GM20431 (cell line): ENCODE data around the gene MTHFD1L.
"Not testable (repeated sequence)": the region's sequence is repeated elsewhere in the genome, so short reads cannot be mapped to it uniquely, and the experiment has no call there.

Experiments used
- in situ Hi-C: fragments of 300-500 bp; cut with MseI, MboI; formaldehyde crosslinking; loops from one replicate; pipeline ENCODE4 v1.15.0; 2020; ENCODE audit warnings: low sequenced_read_pairs; ENCODE audit not compliant: unreplicated experiment

Gene MTHFD1L

DNA sequence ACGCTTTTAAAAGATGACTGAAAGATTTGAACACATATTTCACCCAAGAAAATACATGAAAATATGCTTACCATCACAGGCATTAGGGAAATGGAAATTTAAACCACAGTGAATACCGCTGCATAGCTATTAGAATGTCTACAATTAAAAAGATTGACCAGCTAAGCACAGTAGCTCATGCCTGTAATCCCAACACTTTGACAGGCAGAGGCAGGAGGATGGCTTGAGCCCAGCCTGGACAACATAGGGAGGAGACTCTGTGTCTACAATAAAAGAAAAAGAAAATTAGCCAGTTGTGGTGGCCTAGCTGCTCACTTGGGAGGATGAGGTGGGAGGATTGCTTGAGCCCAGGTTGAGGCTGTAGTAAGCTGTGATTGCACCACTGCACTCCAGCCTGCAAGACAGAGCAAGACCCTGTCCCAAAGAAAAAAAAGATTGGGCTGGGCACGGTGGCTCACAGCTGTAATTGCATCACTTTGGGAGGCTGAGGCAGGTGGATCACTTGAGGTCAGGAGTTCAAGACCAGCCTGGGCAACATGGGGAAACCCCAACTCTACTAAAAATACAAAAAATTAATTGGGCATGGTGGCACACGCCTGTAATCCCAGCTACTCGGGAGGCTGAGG, 210.5 kb downstream of the MTHFD1L start:
- in situ Hi-C loops: no loop called here

DNA sequence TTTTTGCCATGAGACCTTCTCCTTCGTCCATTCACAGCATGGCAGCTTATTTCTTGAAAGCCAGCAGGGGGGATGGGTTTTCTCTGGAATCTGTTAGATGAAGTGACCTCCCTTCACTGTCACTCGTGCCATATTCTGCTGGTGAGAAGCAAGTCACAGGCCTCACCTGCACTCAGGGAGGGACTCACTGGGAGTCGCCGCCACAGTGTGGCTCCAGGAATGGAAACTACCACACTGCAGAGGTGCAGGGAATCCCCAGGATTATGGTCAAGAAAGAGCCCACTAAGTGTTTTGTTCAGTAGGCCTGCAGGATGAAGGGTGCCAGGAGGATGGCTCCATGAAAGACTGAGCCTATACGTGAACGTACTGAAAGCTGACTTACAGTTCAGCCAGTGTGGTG, 213.2 kb downstream of the MTHFD1L start:
- in situ Hi-C loops: no loop called here

DNA sequence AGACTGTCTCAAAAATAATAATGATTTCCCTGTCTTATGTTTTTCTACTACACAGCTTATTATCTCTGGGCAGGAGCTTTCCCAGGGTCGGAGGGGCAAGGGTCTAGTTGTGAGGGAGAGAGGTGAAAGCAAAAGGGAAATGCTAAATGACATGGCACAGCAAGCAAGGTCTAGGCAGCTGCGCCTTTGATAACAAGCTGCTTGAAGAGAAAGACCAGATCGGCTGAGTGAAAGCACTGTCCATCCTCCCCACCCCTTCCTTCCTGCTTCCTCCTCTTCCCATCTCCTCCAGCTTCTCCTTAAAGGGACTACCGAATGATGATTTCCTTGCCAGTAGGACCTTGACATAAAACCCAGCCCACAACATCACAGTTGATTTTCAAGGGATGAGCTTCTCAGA, 216.2 kb downstream of the MTHFD1L start:
- in situ Hi-C loops: no loop called here

DNA sequence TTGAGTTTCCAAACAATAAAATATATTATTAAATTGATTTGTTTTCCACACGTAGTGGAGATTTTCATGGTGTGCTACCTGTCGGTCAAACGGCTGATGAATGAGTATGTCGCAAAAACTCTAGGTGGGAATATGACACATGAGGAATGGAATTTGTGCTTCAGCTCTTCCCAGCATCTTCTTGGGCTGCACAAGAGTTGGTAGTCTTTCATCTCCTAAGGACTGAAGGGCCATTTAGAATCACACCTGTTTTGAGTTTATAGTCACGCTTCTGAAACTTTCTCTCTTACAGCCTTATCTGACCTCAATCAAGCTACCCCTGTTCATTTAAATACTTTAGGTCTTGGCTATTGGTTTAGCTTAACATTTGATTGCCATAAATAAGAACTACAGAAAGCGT, 216.6 kb downstream of the MTHFD1L start:
- in situ Hi-C loops: no loop called here

DNA sequence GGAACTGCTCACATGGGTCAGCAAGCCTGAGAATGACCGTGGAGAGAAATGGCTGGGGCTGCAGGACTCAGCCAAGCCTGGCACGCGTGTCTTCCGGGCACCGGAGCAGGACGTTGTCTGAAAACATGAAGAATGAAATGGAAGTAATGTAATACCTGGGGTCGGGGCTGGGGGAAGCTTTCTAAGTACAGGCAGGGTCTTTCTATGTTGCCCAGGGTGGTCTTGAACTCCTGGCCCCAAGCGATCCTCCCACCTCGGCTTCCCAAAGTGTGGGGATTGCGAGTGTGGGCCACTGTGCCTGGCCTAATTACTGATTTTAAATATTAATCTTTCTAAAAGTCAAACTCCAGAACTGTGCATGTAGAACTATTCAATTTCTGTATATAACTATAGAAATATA, 218.8 kb downstream of the MTHFD1L start:
- in situ Hi-C loops: no loop called here

DNA sequence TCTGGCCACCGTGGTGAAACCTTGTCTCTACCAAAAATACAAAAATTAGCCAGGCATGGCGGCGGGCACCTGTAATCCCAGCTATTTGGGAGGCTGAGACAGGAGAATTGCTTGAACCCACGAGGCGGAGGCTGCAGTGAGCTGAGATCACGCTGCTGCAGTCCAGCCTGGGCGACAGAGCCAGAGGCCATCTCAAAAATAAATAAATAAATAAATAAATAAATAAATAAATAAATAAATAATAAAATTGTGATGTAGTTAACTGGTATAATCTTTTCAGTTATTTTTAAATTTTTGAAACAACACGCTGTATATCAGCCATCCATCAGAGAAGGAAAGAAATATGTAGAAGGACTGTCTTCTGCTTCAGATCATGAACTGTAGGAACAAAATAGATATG, 221.6 kb downstream of the MTHFD1L start:
- in situ Hi-C loops: not testable (repeated sequence)

DNA sequence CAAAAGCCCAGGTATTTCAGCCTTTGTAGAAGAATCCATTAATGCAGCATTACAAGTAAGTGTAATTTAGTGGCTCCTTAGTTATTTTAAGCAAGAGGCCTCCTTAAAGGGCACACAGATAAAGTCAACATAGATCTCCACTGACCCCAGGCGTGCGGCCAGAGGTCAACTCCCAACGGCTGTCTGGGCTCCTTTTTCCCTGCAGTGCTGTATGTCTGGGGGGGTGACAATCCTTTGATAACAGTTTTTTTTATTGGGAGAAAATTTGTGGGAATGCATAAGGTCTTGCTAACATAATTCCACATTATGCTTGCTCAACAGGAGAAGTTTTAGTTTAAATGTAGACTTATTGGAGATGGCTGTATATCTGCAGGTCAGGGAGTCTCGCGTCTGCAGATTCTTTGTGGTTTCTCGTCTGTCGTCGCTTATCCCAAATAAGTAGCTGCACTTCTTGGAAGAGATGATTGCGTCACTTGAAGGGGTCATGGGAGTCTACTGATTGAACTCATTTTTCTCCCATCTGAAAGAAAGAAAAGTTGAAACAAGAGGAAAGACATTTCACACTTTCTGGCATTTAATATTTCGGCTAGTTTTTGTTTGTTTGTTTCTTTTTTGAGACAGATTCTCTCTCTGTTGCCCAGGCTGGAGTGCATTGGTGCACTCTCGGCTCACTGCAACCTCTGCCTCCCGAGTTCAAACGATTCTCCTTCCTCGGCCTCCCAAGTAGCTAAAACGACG, 222.5 kb downstream of the MTHFD1L start:
- in situ Hi-C loops: no loop called here

DNA sequence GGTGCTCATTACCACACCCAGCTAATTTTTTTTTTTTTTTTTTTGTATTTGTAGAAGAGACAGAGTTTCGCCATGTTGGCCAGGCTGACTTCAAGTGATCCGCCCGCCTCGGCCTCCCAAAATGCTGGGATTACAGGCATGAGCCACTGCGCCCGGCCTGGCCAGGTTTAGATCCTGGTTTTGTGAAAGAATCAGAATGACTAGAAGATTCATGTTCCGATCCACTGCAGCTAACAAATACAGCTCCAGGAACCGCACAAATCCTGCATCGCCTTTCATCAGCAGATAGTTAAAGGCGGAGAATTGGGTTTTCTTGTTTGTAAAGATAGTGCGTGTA, 223.1 kb downstream of the MTHFD1L start:
- in situ Hi-C loops: no loop called here

DNA sequence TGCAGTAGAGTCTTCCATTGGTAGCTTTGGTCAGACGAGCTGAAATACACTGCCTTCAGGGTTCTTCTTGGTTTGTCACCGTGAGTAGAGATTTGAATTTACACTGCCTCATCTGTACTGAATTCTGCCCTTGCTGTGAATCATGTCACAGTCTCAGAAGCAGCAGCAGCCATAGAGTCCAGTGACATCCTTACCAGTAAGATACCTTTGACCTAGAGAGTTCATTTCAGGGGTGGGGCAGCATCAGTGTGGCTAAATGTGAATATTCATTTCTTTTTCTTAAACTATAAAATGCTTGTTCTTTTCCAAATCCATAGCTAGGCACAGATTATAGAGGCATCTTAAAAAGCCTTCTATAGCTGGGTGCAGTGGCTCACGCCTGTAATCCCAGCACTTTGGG, 223.5 kb downstream of the MTHFD1L start:
- in situ Hi-C loops: no loop called here

DNA sequence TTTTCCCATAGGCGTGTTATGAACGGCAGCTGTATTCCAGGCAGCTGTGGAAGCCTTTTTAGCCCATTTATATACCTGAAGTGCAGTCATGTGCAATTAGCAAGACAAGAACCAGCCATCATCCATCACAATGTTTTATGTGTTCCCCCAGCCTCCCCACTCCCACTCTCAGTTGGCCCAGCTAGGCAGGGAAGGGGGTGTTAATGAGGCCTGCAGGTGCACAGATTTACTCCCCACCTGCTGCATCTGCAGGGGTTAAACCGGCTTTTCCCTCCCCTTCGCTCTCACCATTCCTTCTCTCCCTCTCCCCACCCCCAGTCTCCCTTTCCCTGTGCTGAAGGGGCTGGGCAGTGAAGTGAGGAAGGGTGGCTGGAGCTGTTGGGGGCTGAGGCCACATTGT, 224.5 kb downstream of the MTHFD1L start:
- in situ Hi-C loops: no loop called here

DNA sequence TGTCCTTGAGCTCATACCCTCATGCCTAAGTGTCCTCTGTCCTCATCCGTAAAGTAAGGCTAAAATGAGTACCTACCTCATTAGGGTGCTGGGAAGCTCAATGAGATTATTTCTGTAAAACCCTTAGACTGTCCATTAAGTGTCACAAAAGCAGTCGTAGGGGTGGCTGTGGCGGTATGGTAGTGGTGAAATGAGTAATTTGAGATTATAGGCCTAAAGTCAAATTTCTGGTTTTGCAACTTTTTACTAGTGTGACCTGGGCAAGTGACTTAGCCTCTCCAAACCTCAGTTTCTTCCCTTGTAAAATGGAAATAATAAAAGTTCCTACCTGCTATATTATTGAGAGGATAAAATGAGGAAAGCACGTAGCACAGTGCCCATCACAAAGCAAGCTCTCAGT, 226.1 kb downstream of the MTHFD1L start:
- in situ Hi-C loops: no loop called here

DNA sequence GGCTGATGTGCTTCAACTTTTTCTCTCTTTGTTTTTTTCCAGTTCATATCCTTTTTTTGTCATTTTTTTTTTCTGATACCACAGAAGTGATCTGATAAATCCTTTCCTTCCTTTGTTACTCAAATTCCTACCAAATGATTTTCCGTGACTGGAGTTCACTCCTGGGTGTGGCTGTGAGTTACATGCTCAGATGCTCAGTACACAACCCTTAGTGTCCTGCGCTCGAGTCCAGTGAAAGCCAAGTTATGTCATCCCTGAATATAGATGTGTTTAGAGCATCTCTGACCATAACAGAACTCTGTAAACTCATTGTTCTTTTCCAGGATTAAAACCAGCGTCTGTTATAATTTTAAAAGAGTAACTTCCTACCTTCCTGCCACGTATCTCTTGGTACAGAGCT, 227.1 kb downstream of the MTHFD1L start:
- in situ Hi-C loops: no loop called here

DNA sequence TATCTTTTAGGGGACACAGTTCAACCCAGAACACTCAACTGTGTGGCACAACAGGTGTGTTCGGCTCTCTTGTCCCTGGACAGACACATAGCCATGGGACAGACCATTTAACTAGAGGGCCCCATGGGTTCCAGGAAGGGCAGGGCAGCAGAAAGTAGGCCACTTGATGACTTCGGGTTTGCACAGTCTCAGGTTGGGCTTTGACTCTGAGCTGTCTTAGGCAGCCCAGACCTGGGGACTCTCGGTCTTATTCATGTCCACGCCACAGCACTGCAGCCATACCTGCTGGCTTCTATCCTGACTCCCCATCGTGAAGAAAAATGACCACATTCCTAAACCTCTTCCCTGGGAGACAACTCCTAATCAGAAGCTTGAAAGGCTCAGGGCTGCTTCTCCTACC, 228.2 kb downstream of the MTHFD1L start:
- in situ Hi-C loops: no loop called here

DNA sequence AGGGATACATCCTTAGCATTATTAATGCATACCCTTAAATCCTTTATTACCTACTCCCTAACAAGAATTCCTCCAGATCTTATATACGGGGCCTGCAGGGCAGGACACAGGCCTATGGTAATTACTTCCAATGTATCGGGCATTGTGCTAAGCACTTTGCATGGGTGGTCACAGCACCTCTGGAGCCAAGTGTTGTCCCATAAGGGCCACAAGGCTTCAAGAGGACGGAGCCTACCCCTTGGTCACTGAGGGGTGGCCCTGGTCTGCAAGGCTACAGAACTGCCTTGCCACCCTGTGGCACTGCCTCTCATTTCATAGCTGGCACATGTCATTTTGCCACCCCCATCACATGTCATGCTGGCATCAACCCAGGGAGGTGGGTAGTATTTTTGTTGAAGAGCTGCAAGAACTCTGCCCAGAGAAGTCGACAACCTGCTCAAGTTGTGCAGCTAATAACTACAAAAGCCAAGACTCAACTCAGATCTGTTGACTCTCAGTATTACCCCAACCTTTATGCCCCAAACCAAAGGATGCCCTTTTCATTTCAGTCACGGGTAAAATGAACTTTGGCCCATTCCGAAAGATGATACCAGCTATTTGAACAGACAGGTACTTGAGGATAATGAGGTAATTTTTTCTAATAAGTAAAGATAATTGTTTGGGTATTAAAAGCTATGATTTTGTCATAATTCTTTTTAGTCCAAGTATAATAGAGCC, 230.2 kb downstream of the MTHFD1L start:
- in situ Hi-C loops: no loop called here

DNA sequence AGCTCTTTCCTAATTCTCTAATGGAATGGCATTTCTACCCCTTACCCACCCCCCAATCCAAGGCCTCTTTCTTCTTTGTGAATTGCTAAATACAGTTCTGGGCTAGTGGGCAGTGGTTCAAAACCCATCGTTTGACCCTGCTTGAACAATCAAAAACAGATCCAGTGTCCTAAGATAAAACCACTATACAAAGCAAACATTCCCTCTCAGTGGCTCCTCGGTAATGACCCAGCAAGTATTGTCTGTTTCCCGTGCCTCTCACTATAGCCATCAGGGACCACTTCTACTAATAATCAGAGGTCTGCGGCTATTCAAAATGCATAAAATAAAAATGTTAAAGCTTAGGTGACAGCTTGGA, 230.7 kb downstream of the MTHFD1L start:
- in situ Hi-C loops: no loop called here

DNA sequence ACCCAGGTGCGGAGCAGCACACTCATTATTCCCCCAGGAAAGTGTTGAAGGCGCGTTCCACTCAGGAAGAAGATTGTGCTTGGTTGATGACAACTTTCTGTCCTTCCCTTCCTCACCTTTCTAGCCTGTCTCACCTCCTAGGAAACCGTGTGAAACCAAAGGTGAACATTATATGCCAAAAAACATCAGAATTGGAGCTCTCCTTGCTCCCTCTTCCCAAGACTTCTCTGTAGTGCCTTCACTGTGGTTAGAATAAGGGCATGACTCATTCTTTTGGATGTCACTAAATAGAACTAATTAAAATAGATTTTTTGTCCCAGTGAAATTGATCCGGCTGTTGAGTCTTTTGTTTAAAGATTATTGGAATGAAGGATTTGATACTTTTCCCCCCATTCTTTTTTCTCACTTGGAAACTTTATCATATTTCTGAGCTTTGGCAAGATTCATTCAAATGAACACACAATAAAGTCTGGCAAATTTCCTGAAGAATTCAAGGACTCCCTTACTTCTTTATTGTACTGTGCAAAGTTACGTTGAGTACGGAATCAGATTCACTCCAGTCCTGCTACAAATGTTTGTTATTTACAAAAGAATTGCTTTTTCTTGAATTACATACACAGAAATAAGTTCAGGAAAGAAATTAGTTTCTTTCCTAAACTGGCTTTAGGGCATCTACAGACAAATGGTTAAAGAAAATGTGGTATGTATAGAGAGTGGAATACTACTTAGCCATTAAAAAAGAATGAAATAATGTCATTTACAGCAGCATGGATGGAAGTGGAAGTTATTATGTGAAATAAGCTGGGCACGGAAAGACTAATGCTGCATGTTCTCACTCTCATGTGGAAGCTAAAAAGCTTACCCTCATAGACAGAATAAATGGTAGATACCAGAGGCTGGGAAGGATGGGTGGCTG, 231.4 kb downstream of the MTHFD1L start:
- in situ Hi-C loops: no loop called here

DNA sequence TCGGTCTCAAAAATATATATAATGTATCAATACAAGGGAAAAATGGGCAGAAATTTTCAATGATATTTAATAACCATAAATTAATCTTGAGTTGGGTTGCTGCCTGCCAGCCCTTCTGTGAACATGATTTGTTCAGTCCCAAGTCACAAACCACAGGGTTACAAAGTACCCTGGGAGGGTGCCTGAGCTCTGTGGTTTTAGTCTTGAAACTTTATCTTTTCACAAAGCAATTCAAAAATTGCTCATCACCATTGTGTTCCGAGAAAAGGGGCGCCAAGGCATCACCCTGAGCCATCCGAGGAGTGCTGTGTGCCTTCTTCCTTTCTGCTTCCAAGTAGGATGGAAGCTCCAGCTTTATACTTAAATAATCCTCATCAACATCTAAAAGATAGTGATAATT, 232.7 kb downstream of the MTHFD1L start:
- in situ Hi-C loops: no loop called here

DNA sequence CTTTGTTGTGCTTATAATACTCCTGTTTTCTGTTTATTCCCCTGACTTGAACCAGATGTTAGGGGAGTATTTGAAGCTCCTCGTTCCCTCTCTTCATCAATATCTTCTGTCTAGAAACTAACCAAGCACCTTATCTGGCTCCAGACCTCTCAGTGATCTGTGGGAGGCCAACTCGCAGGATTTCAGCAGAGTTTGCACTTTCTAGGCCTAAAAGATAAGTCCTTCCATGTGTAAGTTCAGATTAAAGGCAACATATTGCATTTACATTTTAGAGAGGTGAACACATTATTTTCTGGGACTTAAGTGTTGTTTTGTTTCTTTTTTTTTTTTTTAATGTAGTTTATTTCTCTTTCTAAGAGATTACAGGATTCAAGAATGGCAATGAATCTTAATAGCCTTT, 234.8 kb downstream of the MTHFD1L start:
- in situ Hi-C loops: no loop called here

DNA sequence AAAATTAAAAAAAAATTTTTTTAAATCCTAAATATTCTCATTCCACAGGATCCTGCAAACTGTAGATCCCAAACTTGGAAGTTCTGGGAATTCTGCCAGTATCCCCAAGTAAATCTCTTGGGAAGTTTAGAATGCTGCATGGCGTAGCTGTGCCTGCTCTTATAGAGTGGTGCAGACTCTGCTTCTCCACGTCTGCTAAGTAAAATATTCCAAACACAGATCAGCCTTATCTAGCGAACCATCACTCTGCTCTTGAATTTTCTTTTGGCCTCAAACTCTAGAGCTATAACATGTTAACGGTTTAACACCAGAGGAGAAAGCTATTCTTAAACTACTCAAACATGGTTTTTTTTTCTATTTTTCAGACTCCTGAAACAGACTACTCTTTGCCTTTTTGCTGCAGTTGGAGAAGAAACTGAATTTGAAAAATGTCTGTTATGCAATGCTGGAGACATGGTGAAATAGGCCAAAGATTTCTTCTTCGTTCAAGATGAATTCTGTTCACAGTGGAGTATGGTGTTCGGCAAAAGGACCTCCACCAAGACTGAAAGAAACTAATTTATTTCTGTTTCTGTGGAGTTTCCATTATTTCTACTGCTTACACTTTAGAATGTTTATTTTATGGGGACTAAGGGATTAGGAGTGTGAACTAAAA, 235.8 kb downstream of the MTHFD1L start:
- in situ Hi-C loops: no loop called here
